ENCODE measurements around the gene TMPRSS9.

Gene TMPRSS9

DNA sequence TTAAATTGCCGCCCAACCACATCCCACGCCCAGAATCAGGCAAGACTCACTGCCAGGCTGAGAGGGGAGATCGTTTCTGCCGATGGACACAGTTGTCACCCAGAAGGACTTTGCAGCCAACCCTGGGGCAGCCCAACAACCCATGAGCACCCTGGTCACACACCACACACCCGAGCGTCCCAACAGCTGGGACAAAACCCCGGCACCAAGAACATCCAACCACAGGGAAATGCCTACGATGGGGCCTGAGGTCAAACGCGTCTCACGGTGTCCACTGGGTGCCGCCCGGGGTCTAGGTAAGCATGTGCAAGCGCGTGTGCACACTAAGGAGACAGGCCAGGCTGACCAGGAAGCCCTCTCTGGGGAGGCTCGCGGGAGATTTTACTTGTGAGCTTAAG lies 83.7 kb downstream of the TMPRSS9 start:
- TF ChIP-seq, protein P1, sequence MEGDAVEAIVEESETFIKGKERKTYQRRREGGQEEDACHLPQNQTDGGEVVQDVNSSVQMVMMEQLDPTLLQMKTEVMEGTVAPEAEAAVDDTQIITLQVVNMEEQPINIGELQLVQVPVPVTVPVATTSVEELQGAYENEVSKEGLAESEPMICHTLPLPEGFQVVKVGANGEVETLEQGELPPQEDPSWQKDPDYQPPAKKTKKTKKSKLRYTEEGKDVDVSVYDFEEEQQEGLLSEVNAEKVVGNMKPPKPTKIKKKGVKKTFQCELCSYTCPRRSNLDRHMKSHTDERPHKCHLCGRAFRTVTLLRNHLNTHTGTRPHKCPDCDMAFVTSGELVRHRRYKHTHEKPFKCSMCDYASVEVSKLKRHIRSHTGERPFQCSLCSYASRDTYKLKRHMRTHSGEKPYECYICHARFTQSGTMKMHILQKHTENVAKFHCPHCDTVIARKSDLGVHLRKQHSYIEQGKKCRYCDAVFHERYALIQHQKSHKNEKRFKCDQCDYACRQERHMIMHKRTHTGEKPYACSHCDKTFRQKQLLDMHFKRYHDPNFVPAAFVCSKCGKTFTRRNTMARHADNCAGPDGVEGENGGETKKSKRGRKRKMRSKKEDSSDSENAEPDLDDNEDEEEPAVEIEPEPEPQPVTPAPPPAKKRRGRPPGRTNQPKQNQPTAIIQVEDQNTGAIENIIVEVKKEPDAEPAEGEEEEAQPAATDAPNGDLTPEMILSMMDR (IDR thresholded peaks at IDR 0.05; ENCODE audit: low read depth, low read length, missing control alignments), result no peak
- H3K4me3 ChIP-seq (ENCODE audit: low read depth, low read length), result no peak overlapping the region
- in situ Hi-C loops (cut with HindIII; ENCODE audit: low sequenced_read_pairs), result no loop called here
- DNase-seq (ENCODE audit: low read depth), result no peak

DNA sequence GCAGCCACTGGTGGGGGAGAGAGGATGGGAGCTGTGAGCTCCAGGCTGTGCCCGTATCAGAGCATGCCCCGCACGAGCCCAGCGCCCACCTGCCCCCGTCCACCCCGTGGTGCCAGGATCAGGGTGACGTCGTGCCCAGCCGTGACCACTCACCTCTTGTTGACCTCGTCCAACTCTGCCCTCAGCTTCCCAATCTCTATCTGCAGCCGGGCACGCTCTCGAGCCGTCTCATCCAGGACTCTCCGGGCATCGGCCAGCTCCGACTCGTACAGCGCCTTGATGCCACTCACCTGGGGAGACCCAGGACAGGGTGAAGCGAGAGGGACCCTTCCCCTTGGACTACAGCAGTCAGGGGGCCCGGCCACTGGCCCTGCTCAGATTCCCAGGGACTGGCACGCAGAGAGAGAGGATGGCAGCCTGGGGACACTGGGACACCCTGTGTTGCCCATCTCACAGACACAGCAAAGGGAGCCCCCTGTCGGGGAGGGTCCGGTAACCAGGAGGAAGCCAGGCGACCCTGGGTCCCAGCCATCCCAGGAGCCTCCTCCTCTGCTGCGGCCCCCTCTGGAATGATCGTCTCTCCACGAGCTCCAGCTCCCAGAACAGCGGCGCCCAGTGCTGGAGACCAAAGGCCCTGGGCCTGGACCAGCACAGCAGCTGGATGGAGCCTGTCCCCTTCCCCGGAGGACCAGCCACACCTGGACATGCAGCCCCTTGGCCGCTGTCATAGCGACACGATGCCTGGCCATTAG lies 84.4 kb downstream of the TMPRSS9 start:
- no peak for DNase-seq (ENCODE audit: low read depth)
- no peak overlapping the region for H3K4me3 ChIP-seq (ENCODE audit: low read depth, low read length)
- in situ Hi-C loops (cut with HindIII; ENCODE audit: low sequenced_read_pairs), result no loop called here
- TF ChIP-seq, protein P1 (IDR thresholded peaks at IDR 0.05; ENCODE audit: low read depth, low read length, missing control alignments), result no peak

DNA sequence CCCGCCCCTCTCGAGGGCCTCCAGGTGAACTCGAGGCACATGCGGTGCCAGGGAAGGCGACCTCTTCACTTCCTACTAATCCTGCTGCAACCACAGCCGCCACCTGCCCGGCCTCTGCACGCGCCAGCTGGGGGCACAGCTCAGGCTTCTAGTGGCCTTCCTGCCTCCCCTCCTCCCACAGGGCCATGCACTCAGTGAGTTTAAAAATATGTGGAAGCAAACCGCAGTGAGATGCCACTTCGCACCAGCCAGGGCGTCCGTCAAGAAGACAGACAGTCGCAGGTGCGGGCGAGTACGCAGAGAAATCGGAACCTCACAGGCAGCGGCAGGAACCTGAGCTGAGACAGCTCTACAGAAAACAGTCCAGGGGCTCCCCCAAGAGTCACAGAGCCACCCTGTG lies 86.3 kb downstream of the TMPRSS9 start:
- in situ Hi-C loops (cut with HindIII; ENCODE audit: low sequenced_read_pairs), result no loop called here
- TF ChIP-seq, protein P1 (IDR thresholded peaks at IDR 0.05; ENCODE audit: low read depth, low read length, missing control alignments), result no peak
- no peak overlapping the region for H3K4me3 ChIP-seq (ENCODE audit: low read depth, low read length)
- no peak for DNase-seq (ENCODE audit: low read depth)

DNA sequence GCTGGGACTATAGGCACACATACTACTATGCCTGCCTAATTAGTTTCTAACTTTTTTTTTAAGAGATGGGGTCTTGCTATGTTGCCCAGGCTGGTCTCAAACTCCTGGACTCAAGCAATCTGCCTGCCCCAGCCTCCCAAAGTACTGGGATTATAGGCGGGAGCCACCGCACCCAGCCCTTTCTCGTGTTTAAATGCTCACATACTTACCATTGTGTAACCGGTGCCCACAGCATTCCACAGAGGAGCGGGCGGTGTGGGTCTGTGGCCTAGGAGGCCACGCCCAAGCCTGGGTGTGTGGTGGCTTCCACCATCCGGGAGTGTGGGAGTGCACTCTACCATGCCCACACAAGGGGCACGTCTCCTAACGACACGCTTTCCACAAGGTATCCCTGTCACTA lies 89.0 kb downstream of the TMPRSS9 start:
- H3K4me3 ChIP-seq (ENCODE audit: low read depth, low read length), result no peak overlapping the region
- TF ChIP-seq, protein P1 (IDR thresholded peaks at IDR 0.05; ENCODE audit: low read depth, low read length, missing control alignments), result no peak
- in situ Hi-C loops (cut with HindIII; ENCODE audit: low sequenced_read_pairs), result no loop called here
- DNase-seq (ENCODE audit: low read depth), result no peak

DNA sequence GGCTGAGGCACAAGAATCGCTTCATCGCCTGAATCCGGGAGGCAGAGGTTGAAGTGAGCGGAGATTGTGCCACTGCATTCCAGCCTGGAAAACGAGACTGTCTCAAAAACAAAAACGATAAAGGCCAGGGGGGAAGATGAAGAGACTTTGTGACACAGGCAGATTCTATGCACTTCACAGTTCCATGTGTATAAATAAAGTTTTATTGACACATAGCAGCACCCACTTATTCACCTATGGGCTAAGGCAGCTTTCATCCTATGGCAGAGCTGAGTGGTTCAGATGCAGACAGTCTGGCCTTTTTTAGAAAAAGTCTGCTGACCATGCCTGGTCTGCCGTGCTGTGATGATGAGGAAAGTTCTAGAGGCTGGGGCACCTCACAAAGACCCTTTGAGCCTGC lies 91.1 kb downstream of the TMPRSS9 start:
- DNase-seq (ENCODE audit: low read depth), result no peak
- TF ChIP-seq, protein P1 (IDR thresholded peaks at IDR 0.05; ENCODE audit: low read depth, low read length, missing control alignments), result no peak
- H3K4me3 ChIP-seq (ENCODE audit: low read depth, low read length), result no peak overlapping the region
- in situ Hi-C loops (cut with HindIII; ENCODE audit: low sequenced_read_pairs), result no loop called here

DNA sequence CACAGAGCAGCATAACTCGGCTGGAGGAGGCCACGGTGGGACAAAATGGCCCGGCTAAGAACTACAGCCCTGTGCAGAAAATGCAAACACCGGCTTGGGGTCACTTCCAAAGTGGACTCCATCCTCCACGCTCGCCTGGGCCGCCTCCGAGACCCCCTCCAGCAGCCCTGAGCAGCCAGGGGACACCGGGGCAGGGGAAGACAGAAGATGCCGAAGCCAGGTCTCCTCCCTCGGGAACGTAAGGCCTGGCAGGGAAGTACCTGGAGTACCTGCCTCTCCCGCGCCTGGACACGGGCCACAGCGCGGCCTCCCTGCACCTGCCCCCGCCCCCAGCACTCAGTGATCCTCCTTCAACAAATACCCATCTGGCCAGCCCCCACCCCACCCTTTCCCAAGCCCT lies 91.7 kb downstream of the TMPRSS9 start:
- TF ChIP-seq, protein P1 (IDR thresholded peaks at IDR 0.05; ENCODE audit: low read depth, low read length, missing control alignments), result no peak

More for the DNA sequence above, 91.7 kb downstream of the TMPRSS9 start:
- H3K4me3 ChIP-seq (ENCODE audit: low read depth, low read length), result no peak overlapping the region
- in situ Hi-C loops (cut with HindIII; ENCODE audit: low sequenced_read_pairs), result no loop called here
- DNase-seq (ENCODE audit: low read depth), result no peak
